NAMALWA (cell line): ENCODE results near the gene CCNYL1.
"Not testable (repeated sequence)": the region's sequence is repeated elsewhere in the genome, so short reads cannot be mapped to it uniquely, and the experiment has no call there.

Experiments used
- DNase-seq: peaks from one replicate; pipeline ENCODE4 v3.0.0-alpha.2; 2015; ENCODE audit warnings: low spot score

Gene CCNYL1

GRCh38 chr2:207710814-207711740, at the start of gene CCNYL1:
TSS of gene CCNYL1 (plus strand) at chr2:207711640. CDS start at chr2:207711897, 257 bp downstream.
- peak; percentile 98 for DNase-seq

GRCh38 chr2:207662203-207662602, 49.2 kb upstream of the CCNYL1 start:
- DNase-seq = peak; percentile 83

- DNase-seq = peak; percentile 16
Measured at GRCh38 chr2:207663870-207664545, 47.4 kb upstream of the CCNYL1 start.

- DNase-seq = no peak
Measured at GRCh38 chr2:207670887-207671286, 40.6 kb upstream of the CCNYL1 start.

- no peak for DNase-seq
Measured at GRCh38 chr2:207673431-207673830, 38.0 kb upstream of the CCNYL1 start.

GRCh38 chr2:207674266-207674774, 37.1 kb upstream of the CCNYL1 start:
- DNase-seq = no peak

GRCh38 chr2:207674826-207675225, 36.6 kb upstream of the CCNYL1 start:
- DNase-seq = no peak

GRCh38 chr2:207676827-207677354, 34.5 kb upstream of the CCNYL1 start:
- DNase-seq = no peak

GRCh38 chr2:207681431-207681830, 30.0 kb upstream of the CCNYL1 start:
- no peak for DNase-seq

GRCh38 chr2:207682557-207682956, 28.9 kb upstream of the CCNYL1 start:
- DNase-seq = no peak

- no peak for DNase-seq
Measured at GRCh38 chr2:207683438-207683837, 28.0 kb upstream of the CCNYL1 start.

- no peak for DNase-seq
Measured at GRCh38 chr2:207683879-207684627, 27.4 kb upstream of the CCNYL1 start.

- DNase-seq = no peak
Measured at GRCh38 chr2:207686812-207687211, 24.6 kb upstream of the CCNYL1 start.

GRCh38 chr2:207688597-207688996, 22.8 kb upstream of the CCNYL1 start:
- DNase-seq = no peak

- DNase-seq = not testable (repeated sequence)
Measured at GRCh38 chr2:207690845-207691461, 20.5 kb upstream of the CCNYL1 start.

- DNase-seq = peak; percentile 66
Measured at GRCh38 chr2:207692206-207693065, 19.0 kb upstream of the CCNYL1 start.

- no peak for DNase-seq
Measured at GRCh38 chr2:207693641-207694249, 17.7 kb upstream of the CCNYL1 start.

- no peak for DNase-seq
Measured at GRCh38 chr2:207694811-207695281, 16.6 kb upstream of the CCNYL1 start.

GRCh38 chr2:207695293-207695692, 16.1 kb upstream of the CCNYL1 start:
- no peak for DNase-seq

- not testable (repeated sequence) for DNase-seq
Measured at GRCh38 chr2:207696911-207697310, 14.5 kb upstream of the CCNYL1 start.
